WTC11 (cell line): Measurements from ENCODE around the gene WRAP73. TPM values are rescaled to one million over a fixed set of nuclear protein-coding genes. Genes with fewer than 3 reads are reported as not detected.
"Not testable (repeated sequence)": the region's sequence is repeated elsewhere in the genome, so short reads cannot be mapped to it uniquely, and the experiment has no call there.

Source experiments
- ATAC-seq: fragments of 200-7000 bp; cut with Tn5 transposase; 2 replicates; pipeline ENCODE4 v1.10.0; 2021; ENCODE audit warnings: mild to moderate bottlenecking, moderate library complexity
- CTCF ChIA-PET: fragments of 300-600 bp; sonication (Branson Sonifier 250); formaldehyde crosslinking; loops from one replicate; lab custom pipeline; 2021; ENCODE audit warnings: antibody characterized with exemption; lab: Charles Lee
- POLR2A ChIA-PET: fragments of 350-600 bp; sonication (Branson Sonifier 250); formaldehyde crosslinking; loops from one replicate; lab custom pipeline; 2021; ENCODE audit warnings: antibody characterized with exemption; lab: Charles Lee
- DNase-seq: peaks from one replicate; pipeline ENCODE4 v3.0.0; 2021; ENCODE audit warnings: low spot score
- H3K27ac Mint-ChIP-seq: 2 replicates; pipeline ENCODE4 v1.8.0; 2021; ENCODE audit warnings: mixed read lengths
- H3K27me3 Mint-ChIP-seq: 2 replicates; pipeline ENCODE4 v1.8.0; 2021; ENCODE audit warnings: low read depth, mild to moderate bottlenecking, moderate library complexity, mixed read lengths
- H3K36me3 Mint-ChIP-seq: 2 replicates; pipeline ENCODE4 v1.8.0; 2021; ENCODE audit warnings: mixed read lengths
- H3K4me1 Mint-ChIP-seq: 2 replicates; pipeline ENCODE4 v1.8.0; 2022; ENCODE audit warnings: mixed read lengths
- H3K4me3 Mint-ChIP-seq: 2 replicates; pipeline ENCODE4 v1.8.0; 2021; ENCODE audit warnings: mild to moderate bottlenecking, moderate library complexity, mixed read lengths
- H3K9me3 Mint-ChIP-seq: 2 replicates; pipeline ENCODE4 v1.8.0; 2021; ENCODE audit warnings: mixed read lengths
- CBFB ChIP-seq: sonication (generic); formaldehyde crosslinking; IDR thresholded peaks from 2 replicates; pipeline ENCODE4 v1.8.1; 2022; ENCODE audit warnings: mild to moderate bottlenecking, low read depth, missing genetic modification reagents
- ESRRA ChIP-seq: sonication (generic); formaldehyde crosslinking; IDR thresholded peaks from 2 replicates; pipeline ENCODE4 v1.8.1; 2022; ENCODE audit warnings: mild to moderate bottlenecking, missing genetic modification reagents, borderline replicate concordance
- SMAD4 ChIP-seq: sonication (generic); formaldehyde crosslinking; IDR thresholded peaks from 2 replicates; pipeline ENCODE4 v1.8.0; 2022; ENCODE audit warnings: mild to moderate bottlenecking, missing genetic modification reagents
- ZNF317 ChIP-seq: sonication (generic); formaldehyde crosslinking; IDR thresholded peaks from 2 replicates; pipeline ENCODE4 v1.8.1; 2023; ENCODE audit warnings: low read depth, mild to moderate bottlenecking, moderate library complexity, missing genetic modification reagents, borderline replicate concordance
- total RNA-seq: library from RNA; stranded (reverse); gene quantifications from 3 replicates; pipeline ENCODE4 v1.2.3, GENCODE V29; 2021
- TF ChIP-seq, protein P1 (sequence below): sonication (generic); formaldehyde crosslinking; IDR thresholded peaks from 2 replicates; pipeline ENCODE4 v1.8.0; 2022; ENCODE audit warnings: missing genetic modification reagents
- TF ChIP-seq, protein P2 (sequence below): sonication (generic); formaldehyde crosslinking; IDR thresholded peaks from 2 replicates; pipeline ENCODE4 v1.8.1; 2022; ENCODE audit warnings: mild to moderate bottlenecking, missing genetic modification reagents, moderate library complexity, borderline replicate concordance
- TF ChIP-seq, protein P3 (sequence below): sonication (generic); formaldehyde crosslinking; IDR thresholded peaks from 2 replicates; pipeline ENCODE4 v1.8.0; 2023; ENCODE audit warnings: missing genetic modification reagents, mild to moderate bottlenecking, borderline replicate concordance
- TF ChIP-seq, protein P4 (sequence below): sonication (generic); formaldehyde crosslinking; IDR thresholded peaks from 2 replicates; pipeline ENCODE4 v1.8.0; 2022; ENCODE audit warnings: mild to moderate bottlenecking, missing genetic modification reagents
- TF ChIP-seq, protein P5 (sequence below): sonication (generic); formaldehyde crosslinking; IDR thresholded peaks from 2 replicates; pipeline ENCODE4 v1.8.0; 2023; ENCODE audit warnings: missing genetic modification reagents

WRAP73 gene
- total RNA-seq, 1 experiment from 2014 or later = 39.2 TPM

DNA sequence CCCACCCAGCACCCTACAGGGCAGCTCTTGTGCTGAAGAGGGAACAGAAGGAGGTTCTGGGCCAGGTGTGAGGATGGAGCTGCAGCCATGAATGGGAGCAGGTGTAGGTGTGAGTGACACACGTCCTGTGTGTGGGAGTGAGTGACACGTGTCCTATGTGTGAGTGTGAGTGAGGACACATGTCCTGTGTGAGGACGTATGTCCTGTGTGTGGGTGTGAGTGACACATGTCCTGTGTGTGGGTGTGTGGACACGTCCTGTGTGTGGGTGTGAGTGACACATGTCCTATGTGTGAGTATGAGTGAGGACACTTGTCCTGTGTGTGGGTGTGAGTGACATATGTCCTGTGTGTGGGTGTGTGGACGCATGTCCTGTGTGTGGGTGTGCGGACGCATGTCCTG lies 65.0 kb downstream of the WRAP73 start:
- TF ChIP-seq SMAD4 = no peak
- TF ChIP-seq, protein P1, sequence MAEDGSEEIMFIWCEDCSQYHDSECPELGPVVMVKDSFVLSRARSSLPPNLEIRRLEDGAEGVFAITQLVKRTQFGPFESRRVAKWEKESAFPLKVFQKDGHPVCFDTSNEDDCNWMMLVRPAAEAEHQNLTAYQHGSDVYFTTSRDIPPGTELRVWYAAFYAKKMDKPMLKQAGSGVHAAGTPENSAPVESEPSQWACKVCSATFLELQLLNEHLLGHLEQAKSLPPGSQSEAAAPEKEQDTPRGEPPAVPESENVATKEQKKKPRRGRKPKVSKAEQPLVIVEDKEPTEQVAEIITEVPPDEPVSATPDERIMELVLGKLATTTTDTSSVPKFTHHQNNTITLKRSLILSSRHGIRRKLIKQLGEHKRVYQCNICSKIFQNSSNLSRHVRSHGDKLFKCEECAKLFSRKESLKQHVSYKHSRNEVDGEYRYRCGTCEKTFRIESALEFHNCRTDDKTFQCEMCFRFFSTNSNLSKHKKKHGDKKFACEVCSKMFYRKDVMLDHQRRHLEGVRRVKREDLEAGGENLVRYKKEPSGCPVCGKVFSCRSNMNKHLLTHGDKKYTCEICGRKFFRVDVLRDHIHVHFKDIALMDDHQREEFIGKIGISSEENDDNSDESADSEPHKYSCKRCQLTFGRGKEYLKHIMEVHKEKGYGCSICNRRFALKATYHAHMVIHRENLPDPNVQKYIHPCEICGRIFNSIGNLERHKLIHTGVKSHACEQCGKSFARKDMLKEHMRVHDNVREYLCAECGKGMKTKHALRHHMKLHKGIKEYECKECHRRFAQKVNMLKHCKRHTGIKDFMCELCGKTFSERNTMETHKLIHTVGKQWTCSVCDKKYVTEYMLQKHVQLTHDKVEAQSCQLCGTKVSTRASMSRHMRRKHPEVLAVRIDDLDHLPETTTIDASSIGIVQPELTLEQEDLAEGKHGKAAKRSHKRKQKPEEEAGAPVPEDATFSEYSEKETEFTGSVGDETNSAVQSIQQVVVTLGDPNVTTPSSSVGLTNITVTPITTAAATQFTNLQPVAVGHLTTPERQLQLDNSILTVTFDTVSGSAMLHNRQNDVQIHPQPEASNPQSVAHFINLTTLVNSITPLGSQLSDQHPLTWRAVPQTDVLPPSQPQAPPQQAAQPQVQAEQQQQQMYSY = no peak
- TF ChIP-seq, protein P2, sequence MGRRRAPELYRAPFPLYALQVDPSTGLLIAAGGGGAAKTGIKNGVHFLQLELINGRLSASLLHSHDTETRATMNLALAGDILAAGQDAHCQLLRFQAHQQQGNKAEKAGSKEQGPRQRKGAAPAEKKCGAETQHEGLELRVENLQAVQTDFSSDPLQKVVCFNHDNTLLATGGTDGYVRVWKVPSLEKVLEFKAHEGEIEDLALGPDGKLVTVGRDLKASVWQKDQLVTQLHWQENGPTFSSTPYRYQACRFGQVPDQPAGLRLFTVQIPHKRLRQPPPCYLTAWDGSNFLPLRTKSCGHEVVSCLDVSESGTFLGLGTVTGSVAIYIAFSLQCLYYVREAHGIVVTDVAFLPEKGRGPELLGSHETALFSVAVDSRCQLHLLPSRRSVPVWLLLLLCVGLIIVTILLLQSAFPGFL (CRISPR knock-in tag) = no peak
- no peak for TF ChIP-seq CBFB (CRISPR knock-in tag)
- TF ChIP-seq ZNF317 (CRISPR knock-in tag) = no peak
- no peaks in the 10 kb centered on the region for H3K9me3 Mint-ChIP-seq
- no peak overlapping the region for H3K4me3 Mint-ChIP-seq
- ChIA-PET CTCF (no interaction called here), POLR2A (no interaction called here)
- no peaks in the 10 kb centered on the region; the same call in 1 of the 2 replicates for H3K36me3 Mint-ChIP-seq
- DNase-seq (no peak), ATAC-seq (no peak)
- no peak overlapping the region for H3K27ac Mint-ChIP-seq
- no peaks in the 10 kb centered on the region for H3K4me1 Mint-ChIP-seq
- H3K27me3 Mint-ChIP-seq = no peaks in the 10 kb centered on the region

DNA sequence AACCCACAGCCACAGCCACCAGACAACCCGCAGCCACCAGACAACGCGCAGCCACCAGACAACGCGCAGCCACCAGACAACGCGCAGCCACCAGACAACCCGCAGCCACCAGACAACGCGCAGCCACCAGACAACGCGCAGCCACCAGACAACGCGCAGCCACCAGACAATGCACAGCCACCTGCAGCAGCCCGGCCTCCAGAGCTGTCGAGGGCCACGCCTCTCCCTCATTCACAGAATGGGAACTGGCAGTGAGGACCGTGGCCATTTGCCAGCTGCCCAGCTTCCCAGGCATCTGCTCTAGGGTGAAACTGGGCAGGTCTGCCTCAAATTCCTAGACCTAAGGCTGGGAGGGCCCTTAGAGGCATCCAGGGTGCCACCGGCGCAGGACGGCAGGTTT lies 66.2 kb downstream of the WRAP73 start:
- DNase-seq, H3K36me3 Mint-ChIP-seq, POLR2A ChIA-PET, H3K9me3 Mint-ChIP-seq, H3K27ac Mint-ChIP-seq, H3K4me1 Mint-ChIP-seq, H3K4me3 Mint-ChIP-seq, H3K27me3 Mint-ChIP-seq, ATAC-seq: not testable (repeated sequence)
- CTCF ChIA-PET = interaction anchor here (1.0 kb wide), 1 partner anchor 35 kb away, joined by 4 read pairs; no protein-coding TSS in a partner anchor

DNA sequence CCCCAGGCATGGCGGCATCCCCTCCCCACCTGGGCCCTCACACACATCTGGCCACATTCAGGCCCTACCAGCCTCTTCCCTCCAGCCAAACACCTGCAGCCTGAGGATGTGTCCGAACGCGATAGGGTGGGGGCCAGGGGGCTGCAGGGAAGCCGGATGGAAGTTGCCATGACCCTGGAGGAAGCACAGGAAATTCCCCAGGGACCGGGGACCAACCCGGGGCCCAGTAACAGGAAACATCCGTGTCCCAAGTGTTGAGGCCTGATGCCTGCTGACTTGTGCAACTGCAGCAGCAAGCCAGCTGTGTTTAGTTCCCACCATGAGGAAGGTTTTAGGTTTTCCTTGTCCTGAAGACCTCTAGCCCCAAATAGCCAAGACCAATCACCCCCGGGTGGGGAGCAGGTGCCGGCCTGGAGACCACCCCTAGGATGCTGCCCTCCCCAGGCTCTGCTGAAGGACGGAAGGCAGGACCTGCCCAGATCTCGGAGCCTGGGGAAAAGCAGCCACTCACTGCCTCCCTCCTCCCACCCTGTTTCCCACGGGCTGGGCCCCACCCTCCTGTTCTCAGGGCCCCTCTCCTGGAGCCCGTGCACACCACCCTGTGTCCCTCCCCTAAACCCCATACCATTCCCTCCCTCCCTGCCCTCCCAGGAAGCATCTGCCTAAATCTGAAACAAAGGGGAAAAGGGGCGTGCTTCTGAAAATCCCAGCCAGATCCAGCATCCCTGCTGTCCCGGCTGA lies 68.4 kb downstream of the WRAP73 start:
- TF ChIP-seq, protein P2 (CRISPR knock-in tag) = no peak
- TF ChIP-seq, protein P3, sequence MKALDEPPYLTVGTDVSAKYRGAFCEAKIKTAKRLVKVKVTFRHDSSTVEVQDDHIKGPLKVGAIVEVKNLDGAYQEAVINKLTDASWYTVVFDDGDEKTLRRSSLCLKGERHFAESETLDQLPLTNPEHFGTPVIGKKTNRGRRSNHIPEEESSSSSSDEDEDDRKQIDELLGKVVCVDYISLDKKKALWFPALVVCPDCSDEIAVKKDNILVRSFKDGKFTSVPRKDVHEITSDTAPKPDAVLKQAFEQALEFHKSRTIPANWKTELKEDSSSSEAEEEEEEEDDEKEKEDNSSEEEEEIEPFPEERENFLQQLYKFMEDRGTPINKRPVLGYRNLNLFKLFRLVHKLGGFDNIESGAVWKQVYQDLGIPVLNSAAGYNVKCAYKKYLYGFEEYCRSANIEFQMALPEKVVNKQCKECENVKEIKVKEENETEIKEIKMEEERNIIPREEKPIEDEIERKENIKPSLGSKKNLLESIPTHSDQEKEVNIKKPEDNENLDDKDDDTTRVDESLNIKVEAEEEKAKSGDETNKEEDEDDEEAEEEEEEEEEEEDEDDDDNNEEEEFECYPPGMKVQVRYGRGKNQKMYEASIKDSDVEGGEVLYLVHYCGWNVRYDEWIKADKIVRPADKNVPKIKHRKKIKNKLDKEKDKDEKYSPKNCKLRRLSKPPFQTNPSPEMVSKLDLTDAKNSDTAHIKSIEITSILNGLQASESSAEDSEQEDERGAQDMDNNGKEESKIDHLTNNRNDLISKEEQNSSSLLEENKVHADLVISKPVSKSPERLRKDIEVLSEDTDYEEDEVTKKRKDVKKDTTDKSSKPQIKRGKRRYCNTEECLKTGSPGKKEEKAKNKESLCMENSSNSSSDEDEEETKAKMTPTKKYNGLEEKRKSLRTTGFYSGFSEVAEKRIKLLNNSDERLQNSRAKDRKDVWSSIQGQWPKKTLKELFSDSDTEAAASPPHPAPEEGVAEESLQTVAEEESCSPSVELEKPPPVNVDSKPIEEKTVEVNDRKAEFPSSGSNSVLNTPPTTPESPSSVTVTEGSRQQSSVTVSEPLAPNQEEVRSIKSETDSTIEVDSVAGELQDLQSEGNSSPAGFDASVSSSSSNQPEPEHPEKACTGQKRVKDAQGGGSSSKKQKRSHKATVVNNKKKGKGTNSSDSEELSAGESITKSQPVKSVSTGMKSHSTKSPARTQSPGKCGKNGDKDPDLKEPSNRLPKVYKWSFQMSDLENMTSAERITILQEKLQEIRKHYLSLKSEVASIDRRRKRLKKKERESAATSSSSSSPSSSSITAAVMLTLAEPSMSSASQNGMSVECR = no peak
- TF ChIP-seq, protein P4, sequence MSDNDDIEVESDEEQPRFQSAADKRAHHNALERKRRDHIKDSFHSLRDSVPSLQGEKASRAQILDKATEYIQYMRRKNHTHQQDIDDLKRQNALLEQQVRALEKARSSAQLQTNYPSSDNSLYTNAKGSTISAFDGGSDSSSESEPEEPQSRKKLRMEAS (CRISPR knock-in tag) = no peak
- TF ChIP-seq ZNF317 (CRISPR knock-in tag) (no peak), ESRRA (CRISPR knock-in tag) (no peak)
- TF ChIP-seq, protein P5, sequence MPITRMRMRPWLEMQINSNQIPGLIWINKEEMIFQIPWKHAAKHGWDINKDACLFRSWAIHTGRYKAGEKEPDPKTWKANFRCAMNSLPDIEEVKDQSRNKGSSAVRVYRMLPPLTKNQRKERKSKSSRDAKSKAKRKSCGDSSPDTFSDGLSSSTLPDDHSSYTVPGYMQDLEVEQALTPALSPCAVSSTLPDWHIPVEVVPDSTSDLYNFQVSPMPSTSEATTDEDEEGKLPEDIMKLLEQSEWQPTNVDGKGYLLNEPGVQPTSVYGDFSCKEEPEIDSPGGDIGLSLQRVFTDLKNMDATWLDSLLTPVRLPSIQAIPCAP (CRISPR knock-in tag) = no peak
- Mint-ChIP-seq H3K27me3 (no peaks in the 10 kb centered on the region), H3K9me3 (no peaks in the 10 kb centered on the region), H3K27ac (no peak overlapping the region), H3K36me3 (no peaks in the 10 kb centered on the region), H3K4me1 (no peaks in the 10 kb centered on the region), H3K4me3 (no peak overlapping the region)
- ATAC-seq = no peak
- no peak for DNase-seq
- CTCF ChIA-PET = interaction anchor here (1.0 to 1.6 kb wide), 3 partner anchors 10 to 143 kb away, joined by 3 to 5 read pairs (median 3); no protein-coding TSS in a partner anchor
- POLR2A ChIA-PET = interaction anchor here (0.7 kb wide), 1 partner anchor 369 kb away, joined by 6 read pairs; no protein-coding TSS in a partner anchor
